SU-DHL-6 (cell line): ENCODE results near the gene TCF19.
A peak's percentile ranks its signal among the peaks of the same experiment; 100 is the strongest.

Experiments used
- H2AFZ ChIP-seq: fragments of 200-600 bp; sonication (generic); 2 replicates; pipeline ENCODE4 v1.6.1; 2014; ENCODE audit warnings: low read depth, mild to moderate bottlenecking, moderate library complexity, mixed read lengths, antibody characterized with exemption, low read length; ENCODE audit not compliant: severe bottlenecking
- H3F3A ChIP-seq: fragments of 200-600 bp; shearing (Covaris generic); 2 replicates; pipeline ENCODE4 v1.6.0; 2016; ENCODE audit warnings: antibody characterized with exemption, mild to moderate bottlenecking; ENCODE audit not compliant: insufficient read depth
- H3K27ac ChIP-seq: fragments of 200-600 bp; sonication (generic); 2 replicates; pipeline ENCODE4 v1.5.1; 2016; ENCODE audit warnings: low read depth, mild to moderate bottlenecking, low read length, moderate library complexity, mixed read lengths
- H3K27me3 ChIP-seq: fragments of 200-600 bp; sonication (generic), shearing (Covaris generic); 2 replicates; pipeline ENCODE4 v1.6.0; 2014; ENCODE audit warnings: mild to moderate bottlenecking, low read length
- H3K36me3 ChIP-seq: fragments of 200-600 bp; sonication (generic); 2 replicates; pipeline ENCODE4 v1.6.1; 2014; ENCODE audit warnings: mild to moderate bottlenecking, low read length, mixed read lengths
- H3K4me2 ChIP-seq: fragments of 300-600, 200-600 bp; shearing (Covaris generic), sonication (generic); 2 replicates; pipeline ENCODE4 v1.6.0; 2014; ENCODE audit warnings: low read length, low read depth, mild to moderate bottlenecking; ENCODE audit not compliant: poor library complexity, severe bottlenecking
- H3K4me3 ChIP-seq: fragments of 200-600 bp; sonication (generic); 2 replicates; pipeline ENCODE4 v1.5.1; 2014; ENCODE audit warnings: antibody characterized with exemption, low read length, mild to moderate bottlenecking, mixed read lengths; ENCODE audit not compliant: insufficient read depth, poor library complexity, severe bottlenecking
- H3K79me2 ChIP-seq: fragments of 200-600 bp; sonication (generic); 2 replicates; pipeline ENCODE4 v1.6.1; 2014; ENCODE audit warnings: mild to moderate bottlenecking, low read length, moderate library complexity; ENCODE audit not compliant: insufficient read depth
- H3K9ac ChIP-seq: fragments of 200-600 bp; sonication (generic); 2 replicates; pipeline ENCODE4 v1.7.0; 2014; ENCODE audit warnings: mild to moderate bottlenecking, low read length
- H3K9me2 ChIP-seq: fragments of 200-600 bp; sonication (generic); replicated peaks from 2 replicates; pipeline ENCODE4 v1.6.1; 2014; ENCODE audit warnings: low read length; ENCODE audit not compliant: insufficient read depth
- H3K9me3 ChIP-seq: fragments of 200-600 bp; sonication (generic); 2 replicates; pipeline ENCODE4 v1.6.1; 2014; ENCODE audit warnings: low read length, mixed read lengths; ENCODE audit not compliant: insufficient read depth
- H4K20me1 ChIP-seq: fragments of 200-600 bp; sonication (generic); 2 replicates; pipeline ENCODE4 v1.6.1; 2014; ENCODE audit warnings: low read depth, mild to moderate bottlenecking, antibody characterized with exemption, low read length, moderate library complexity, mixed read lengths
- CTCF ChIP-seq: fragments of 200-600 bp; sonication (generic); IDR thresholded peaks from one replicate; pipeline ENCODE4 v1.5.1; 2017; ENCODE audit warnings: antibody characterized with exemption, mild to moderate bottlenecking, low read length, moderate library complexity; ENCODE audit not compliant: insufficient read depth, poor library complexity, severe bottlenecking
- EZH2phosphoT487 ChIP-seq: fragments of 200-600 bp; sonication (generic), shearing (Covaris generic); conservative IDR thresholded peaks from 2 replicates; pipeline ENCODE4 v1.6.1; 2018; ENCODE audit warnings: mild to moderate bottlenecking, antibody characterized with exemption, low read length, moderate library complexity, mixed read lengths

The TCF19 gene

GRCh38 chr6:31175971-31176370, 17.6 kb downstream of the TCF19 start:
- Histone ChIP-seq H3K79me2 (0 out of 2 replicates have a peak, but pooled peaks cover 5% of the 10 kb centered on the region), H3K36me3 (no peaks in the 10 kb centered on the region), H3K4me3 (no peak overlapping the region), H3K9me3 (no peaks in the 10 kb centered on the region), H2AFZ (no peak overlapping the region), H3K4me2 (no peak overlapping the region), H3F3A (no peaks in the 10 kb centered on the region), H3K9ac (no peak overlapping the region), H3K9me2 (no peaks in the 10 kb centered on the region), H3K27ac (no peak overlapping the region), H3K27me3 (no peaks in the 10 kb centered on the region), H4K20me1 (no peaks in the 10 kb centered on the region)
- TF ChIP-seq CTCF, result no peak
- TF ChIP-seq EZH2phosphoT487, result no peak

GRCh38 chr6:31178143-31179041, 20.0 kb downstream of the TCF19 start:
- Histone ChIP-seq H3K79me2 (peaks cover 8% of the 10 kb centered on the region; the same call in 1 of the 2 replicates), H3K4me2 (no peak overlapping the region), H3K36me3 (no peaks in the 10 kb centered on the region), H3K9me3 (no peaks in the 10 kb centered on the region), H3K27ac (no peak overlapping the region), H3K9me2 (no peaks in the 10 kb centered on the region), H3F3A (no peaks in the 10 kb centered on the region), H3K9ac (no peak overlapping the region), H4K20me1 (no peaks in the 10 kb centered on the region), H3K27me3 (no peaks in the 10 kb centered on the region), H3K4me3 (no peak overlapping the region), H2AFZ (no peak overlapping the region)
- no peak for TF ChIP-seq CTCF
- no peak for TF ChIP-seq EZH2phosphoT487

- no peaks in the 10 kb centered on the region for H3K27me3 ChIP-seq
- no peaks in the 10 kb centered on the region for H3F3A ChIP-seq
- no peak for TF ChIP-seq CTCF
- no peak for TF ChIP-seq EZH2phosphoT487
- peak overlapping the region; percentile 1 for H3K4me2 ChIP-seq
- no peak overlapping the region for H3K4me3 ChIP-seq
- no peak overlapping the region for H3K27ac ChIP-seq
- peaks cover 14% of the 10 kb centered on the region; the same call in 1 of the 2 replicates for H3K79me2 ChIP-seq
- no peaks in the 10 kb centered on the region for H3K36me3 ChIP-seq
- no peaks in the 10 kb centered on the region for H3K9me2 ChIP-seq
- H2AFZ ChIP-seq, result no peak overlapping the region
- no peaks in the 10 kb centered on the region for H4K20me1 ChIP-seq
- H3K9me3 ChIP-seq, result no peaks in the 10 kb centered on the region
- no peak overlapping the region for H3K9ac ChIP-seq
Measured at GRCh38 chr6:31179042-31179386, 20.6 kb downstream of the TCF19 start.
